Measurements from ENCODE around the gene CDHR2. TPM values are rescaled to one million over a fixed set of nuclear protein-coding genes. Genes with fewer than 3 reads are reported as not detected.
"Not testable (repeated sequence)": the region's sequence is repeated elsewhere in the genome, so short reads cannot be mapped to it uniquely, and the experiment has no call there.

Gene CDHR2
- total RNA-seq, 2 experiments from 2014 or later = 0.37 to 0.61 TPM

DNA sequence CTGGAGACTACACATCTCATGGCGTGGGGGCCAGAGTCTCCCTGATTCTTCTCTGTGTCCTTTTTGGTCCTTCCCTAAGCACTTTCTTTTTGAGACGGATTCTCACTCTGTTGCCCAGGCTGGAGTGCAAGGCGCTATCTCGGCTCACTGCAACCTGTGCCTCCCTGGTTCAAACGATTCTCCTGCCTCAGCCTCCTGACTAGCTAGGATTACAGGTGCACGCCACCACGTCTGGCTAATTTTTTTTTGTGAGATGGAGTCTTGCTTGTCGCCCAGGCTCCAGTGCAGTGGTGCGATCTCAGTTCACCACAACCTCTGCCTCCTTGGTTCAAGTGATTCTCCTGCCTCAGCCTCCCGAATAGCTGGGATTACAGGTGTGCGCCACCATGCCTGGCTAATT, 1.8 kb downstream of the CDHR2 start:
- peak overlapping the region; percentile 18 for H3K4me3 Mint-ChIP-seq
- POLR2A ChIA-PET = interaction anchor here (1.0 kb wide), 1 partner anchor 14 kb away, joined by 4 read pairs; the partner anchor contains the start of gene RNF44
- peaks cover 46% of the 10 kb centered on the region for H3K4me1 Mint-ChIP-seq
- H3K9me3 Mint-ChIP-seq (ENCODE audit: low read depth); DNase-seq; ATAC-seq; H3K36me3 Mint-ChIP-seq (ENCODE audit: low read depth); intact Hi-C loops (cut with DNase I, micrococcal nuclease); H3K27me3 Mint-ChIP-seq; H3K27ac Mint-ChIP-seq: not testable (repeated sequence)
- CTCF ChIA-PET = interaction anchor here (0.5 to 1.5 kb wide), 4 partner anchors 11 to 357 kb away, joined by 3 to 5 read pairs (median 4); no protein-coding TSS in a partner anchor

DNA sequence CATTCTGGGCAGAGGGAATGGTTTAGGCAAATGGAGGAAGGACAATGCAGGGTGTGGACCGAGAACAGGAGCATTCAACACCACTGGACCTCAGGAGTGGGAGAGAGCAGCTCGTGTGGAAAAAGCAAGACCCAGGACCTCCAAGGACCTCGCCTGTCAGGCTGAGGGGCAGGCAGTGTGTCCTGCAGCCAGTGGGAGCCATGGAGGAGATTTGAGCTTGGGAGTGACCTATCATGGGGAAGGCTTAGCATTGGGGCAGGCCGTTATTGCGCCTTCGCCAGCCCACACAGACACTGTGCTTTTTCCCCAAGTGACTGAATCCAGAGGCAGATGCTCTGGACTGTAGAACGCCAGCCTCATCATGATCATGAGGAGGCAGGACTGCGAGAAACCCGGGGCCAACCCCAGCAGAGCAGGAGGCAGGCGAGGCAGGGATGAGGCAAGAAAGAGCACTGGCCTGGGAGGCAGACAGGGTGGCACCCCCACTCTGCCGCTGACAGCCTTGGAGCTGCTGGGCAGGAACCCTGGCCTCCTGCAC, 3.3 kb downstream of the CDHR2 start:
- POLR2A ChIA-PET = no interaction called here
- CTCF ChIA-PET = no interaction called here
- H3K4me3 Mint-ChIP-seq = no peak overlapping the region
- no peak overlapping the region for H3K27ac Mint-ChIP-seq
- intact Hi-C loops (cut with DNase I, micrococcal nuclease) = no loop called here
- H3K4me1 Mint-ChIP-seq = peaks cover 47% of the 10 kb centered on the region
- no peak for ATAC-seq
- H3K36me3 Mint-ChIP-seq (ENCODE audit: low read depth) = no peaks in the 10 kb centered on the region
- no peaks in the 10 kb centered on the region for H3K27me3 Mint-ChIP-seq
- DNase-seq = no peak
- H3K9me3 Mint-ChIP-seq (ENCODE audit: low read depth) = no peaks in the 10 kb centered on the region

GRCh38 chr5:176553260-176554085, 4.3 kb downstream of the CDHR2 start:
- peak overlapping the region; percentile 47 for H3K27ac Mint-ChIP-seq
- DNase-seq (no peak), ATAC-seq (peak; percentile 66)
- H3K4me3 Mint-ChIP-seq = no peak overlapping the region
- no peaks in the 10 kb centered on the region for H3K36me3 Mint-ChIP-seq (ENCODE audit: low read depth)
- POLR2A ChIA-PET = no interaction called here
- no peaks in the 10 kb centered on the region for H3K9me3 Mint-ChIP-seq (ENCODE audit: low read depth)
- CTCF ChIA-PET = interaction anchor here (0.8 kb wide), 1 partner anchor 244 kb away, joined by 3 read pairs; no protein-coding TSS in a partner anchor
- no peaks in the 10 kb centered on the region for H3K27me3 Mint-ChIP-seq
- intact Hi-C loops (cut with DNase I, micrococcal nuclease) = no loop called here
- H3K4me1 Mint-ChIP-seq = peaks cover 41% of the 10 kb centered on the region

DNA sequence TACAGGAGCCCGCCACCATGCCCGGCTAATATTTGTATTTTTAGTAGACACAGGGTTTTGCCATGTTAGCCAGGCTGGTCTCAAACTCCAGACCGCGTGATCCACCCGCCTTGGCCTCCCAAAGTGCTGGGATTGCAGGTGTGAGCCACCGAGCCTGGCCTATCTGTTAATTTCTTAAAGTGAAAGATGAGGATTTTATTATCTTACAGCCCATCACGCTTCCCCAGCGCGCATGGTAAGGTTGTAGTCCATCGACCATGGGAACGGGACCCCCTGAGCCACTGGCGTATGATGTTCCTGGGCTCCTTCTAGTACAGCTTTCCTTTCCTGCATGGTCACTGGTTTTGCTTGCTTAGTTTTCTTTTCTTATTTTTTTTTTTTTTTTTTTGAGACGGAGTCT, 8.7 kb downstream of the CDHR2 start:
- no peak overlapping the region for H3K4me3 Mint-ChIP-seq
- H3K9me3 Mint-ChIP-seq (ENCODE audit: low read depth) = no peaks in the 10 kb centered on the region
- ChIA-PET POLR2A (interaction anchor here (0.6 kb wide), 1 partner anchor 105 kb away, joined by 3 read pairs; no protein-coding TSS in a partner anchor), CTCF (interaction anchor here (0.9 to 1.6 kb wide), 3 partner anchors 13 to 24 kb away, joined by 3 to 4 read pairs (median 3); no protein-coding TSS in a partner anchor)
- H3K27ac Mint-ChIP-seq = no peak overlapping the region
- ATAC-seq (no peak), DNase-seq (no peak)
- H3K27me3 Mint-ChIP-seq = peaks cover 3% of the 10 kb centered on the region
- H3K4me1 Mint-ChIP-seq = peaks cover 58% of the 10 kb centered on the region
- no peaks in the 10 kb centered on the region for H3K36me3 Mint-ChIP-seq (ENCODE audit: low read depth)
- intact Hi-C loops (cut with DNase I, micrococcal nuclease) = no loop called here

GRCh38 chr5:176559683-176560082, 10.5 kb downstream of the CDHR2 start:
- peaks cover 41% of the 10 kb centered on the region for H3K4me1 Mint-ChIP-seq
- DNase-seq (peak; percentile 45), ATAC-seq (peak; percentile 47)
- H3K9me3 Mint-ChIP-seq (ENCODE audit: low read depth) = no peaks in the 10 kb centered on the region
- no peak overlapping the region for H3K4me3 Mint-ChIP-seq
- peaks cover 3% of the 10 kb centered on the region for H3K27me3 Mint-ChIP-seq
- no peaks in the 10 kb centered on the region for H3K36me3 Mint-ChIP-seq (ENCODE audit: low read depth)
- H3K27ac Mint-ChIP-seq = no peak overlapping the region
- intact Hi-C loops (cut with DNase I, micrococcal nuclease) = no loop called here
- POLR2A ChIA-PET = no interaction called here
- CTCF ChIA-PET = interaction anchor here (0.7 to 1.6 kb wide), 2 partner anchors 15 to 86 kb away, joined by 3 read pairs; no protein-coding TSS in a partner anchor

DNA sequence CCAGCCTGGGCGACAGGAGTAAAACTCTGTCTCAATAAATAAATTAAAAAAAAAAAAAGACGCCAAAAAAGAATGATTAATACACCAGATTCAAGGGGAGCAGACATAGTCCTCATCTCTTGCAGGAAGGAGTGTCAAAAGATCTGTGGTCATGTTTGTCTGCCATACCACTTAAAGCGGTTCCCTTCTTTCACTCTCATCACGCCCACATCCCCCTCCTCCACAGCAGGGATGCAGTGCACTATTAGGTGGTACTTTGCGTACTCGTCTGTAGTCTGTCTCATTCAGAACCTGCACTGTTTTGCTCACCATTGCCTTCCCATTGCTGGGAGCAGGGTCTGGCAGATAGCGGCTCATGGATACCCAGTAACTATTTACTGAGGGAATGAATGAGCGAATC, 11.2 kb downstream of the CDHR2 start:
- intact Hi-C loops (cut with DNase I, micrococcal nuclease) = no loop called here
- Mint-ChIP-seq H3K27me3 (peaks cover 3% of the 10 kb centered on the region), H3K4me3 (no peak overlapping the region), H3K36me3 (ENCODE audit: low read depth) (no peaks in the 10 kb centered on the region), H3K4me1 (peaks cover 34% of the 10 kb centered on the region), H3K9me3 (ENCODE audit: low read depth) (no peaks in the 10 kb centered on the region), H3K27ac (no peak overlapping the region)
- ChIA-PET CTCF (interaction anchor here (0.7 kb wide), 1 partner anchor 85 kb away, joined by 3 read pairs; no protein-coding TSS in a partner anchor), POLR2A (no interaction called here)
- ATAC-seq = peak; percentile 69
- peak; percentile 64 for DNase-seq

DNA sequence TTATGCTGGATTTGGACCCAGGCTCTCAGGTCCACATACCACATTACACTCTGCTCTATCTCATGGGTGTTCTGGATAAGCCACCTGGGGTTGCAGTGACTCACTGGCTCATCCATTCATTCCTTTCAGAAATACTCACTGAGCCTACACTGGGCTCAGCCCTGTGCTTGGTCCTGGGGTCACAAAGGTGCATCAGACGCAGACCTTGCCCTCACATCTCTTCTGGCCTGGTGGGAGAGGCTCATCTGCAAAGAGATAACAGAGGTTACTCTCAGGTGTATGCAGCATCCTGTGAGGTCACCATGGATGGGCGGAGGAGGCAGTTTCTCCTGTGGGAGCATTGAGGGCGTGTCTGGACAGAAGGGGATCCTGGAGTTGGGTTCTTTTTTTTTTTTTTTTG, 12.1 kb downstream of the CDHR2 start:
- H3K36me3 Mint-ChIP-seq (ENCODE audit: low read depth) = no peaks in the 10 kb centered on the region
- DNase-seq (no peak), ATAC-seq (peak; percentile 44)
- H3K4me1 Mint-ChIP-seq = peaks cover 29% of the 10 kb centered on the region
- no peak overlapping the region for H3K4me3 Mint-ChIP-seq
- H3K9me3 Mint-ChIP-seq (ENCODE audit: low read depth) = no peaks in the 10 kb centered on the region
- ChIA-PET CTCF (interaction anchor here (1.2 kb wide), 1 partner anchor 12 kb away, joined by 3 read pairs; no protein-coding TSS in a partner anchor), POLR2A (no interaction called here)
- H3K27me3 Mint-ChIP-seq = peaks cover 3% of the 10 kb centered on the region
- no peak overlapping the region for H3K27ac Mint-ChIP-seq
- intact Hi-C loops (cut with DNase I, micrococcal nuclease) = no loop called here

- intact Hi-C loops (cut with DNase I, micrococcal nuclease) = no loop called here
- H3K36me3 Mint-ChIP-seq (ENCODE audit: low read depth) = no peaks in the 10 kb centered on the region
- no peaks in the 10 kb centered on the region for H3K9me3 Mint-ChIP-seq (ENCODE audit: low read depth)
- H3K27me3 Mint-ChIP-seq = peaks cover 3% of the 10 kb centered on the region
- no peak overlapping the region for H3K27ac Mint-ChIP-seq
- no peak overlapping the region for H3K4me3 Mint-ChIP-seq
- H3K4me1 Mint-ChIP-seq = peaks cover 26% of the 10 kb centered on the region
- ATAC-seq (no peak), DNase-seq (no peak)
- POLR2A ChIA-PET = interaction anchor here (1.0 kb wide), 1 partner anchor 29 kb away, joined by 3 read pairs; no protein-coding TSS in a partner anchor
- CTCF ChIA-PET = interaction anchor here (1.2 to 1.7 kb wide), 2 partner anchors 11 to 25 kb away, joined by 3 to 6 read pairs; partner anchors contain the start of gene RNF44
These were observed 13.0 kb downstream of the CDHR2 start for GRCh38 chr5:176562189-176562588.

- Mint-ChIP-seq H3K9me3 (ENCODE audit: low read depth) (no peaks in the 10 kb centered on the region), H3K27ac (no peak overlapping the region), H3K4me3 (no peak overlapping the region), H3K36me3 (ENCODE audit: low read depth) (no peaks in the 10 kb centered on the region), H3K27me3 (peaks cover 3% of the 10 kb centered on the region), H3K4me1 (peaks cover 26% of the 10 kb centered on the region)
- DNase-seq (no peak), ATAC-seq (no peak)
- intact Hi-C loops (cut with DNase I, micrococcal nuclease) = no loop called here
- POLR2A ChIA-PET = no interaction called here
- CTCF ChIA-PET = no interaction called here
These were observed 14.9 kb downstream of the CDHR2 start for GRCh38 chr5:176564002-176564401.

DNA sequence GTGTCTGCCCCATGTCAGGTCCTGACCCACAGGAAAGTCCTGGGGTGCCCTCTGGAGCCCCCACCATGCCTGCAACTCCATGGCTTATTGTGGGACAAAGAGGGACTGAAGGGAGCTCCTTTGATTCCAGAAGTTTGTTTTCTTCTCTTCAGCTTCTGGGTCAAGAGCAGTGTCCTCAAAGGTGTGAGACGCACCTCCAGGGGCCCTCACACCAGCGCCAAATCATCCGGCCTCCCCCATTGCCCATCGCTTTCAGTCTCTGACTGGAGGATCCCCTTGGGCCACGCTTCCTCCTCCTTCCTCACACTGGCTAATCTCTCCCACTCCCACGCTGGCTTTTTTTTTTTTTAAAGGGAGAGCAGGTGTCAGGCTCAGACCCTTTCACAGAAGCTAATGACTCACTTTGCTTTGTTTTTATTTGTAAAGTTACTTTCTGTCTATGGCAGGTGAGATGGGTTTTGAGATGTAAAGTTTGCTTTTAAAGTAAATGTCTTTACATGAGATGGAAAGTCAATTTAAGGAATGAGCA, 16.7 kb downstream of the CDHR2 start:
- Mint-ChIP-seq H3K4me3 (no peak overlapping the region), H3K4me1 (peaks cover 14% of the 10 kb centered on the region), H3K36me3 (ENCODE audit: low read depth) (no peaks in the 10 kb centered on the region), H3K27ac (no peak overlapping the region), H3K9me3 (ENCODE audit: low read depth) (no peaks in the 10 kb centered on the region), H3K27me3 (peaks cover 4% of the 10 kb centered on the region)
- CTCF ChIA-PET = no interaction called here
- ATAC-seq = no peak
- no peak for DNase-seq
- intact Hi-C loops (cut with DNase I, micrococcal nuclease) = no loop called here
- POLR2A ChIA-PET = no interaction called here

- H3K27ac Mint-ChIP-seq = no peak overlapping the region
- no peaks in the 10 kb centered on the region for H3K36me3 Mint-ChIP-seq (ENCODE audit: low read depth)
- ATAC-seq (no peak), DNase-seq (no peak)
- ChIA-PET CTCF (no interaction called here), POLR2A (no interaction called here)
- H3K4me3 Mint-ChIP-seq = no peak overlapping the region
- intact Hi-C loops (cut with DNase I, micrococcal nuclease) = no loop called here
- H3K27me3 Mint-ChIP-seq = peaks cover 4% of the 10 kb centered on the region
- no peaks in the 10 kb centered on the region for H3K4me1 Mint-ChIP-seq
- H3K9me3 Mint-ChIP-seq (ENCODE audit: low read depth) = no peaks in the 10 kb centered on the region
These were observed 19.5 kb downstream of the CDHR2 start for GRCh38 chr5:176568657-176569056.
